NCI-H2081 treated with DMSO at 0.1 percent for 48 hours (cell line): Measurements from ENCODE around the gene TLL2.
"Not testable (repeated sequence)": the region's sequence is repeated elsewhere in the genome, so short reads cannot be mapped to it uniquely, and the experiment has no call there.

ENCODE experiments used
- DNase-seq: peaks from one replicate; lab custom pipeline; 2025; lab: John Stamatoyannopoulos, UW

Gene TLL2

DNA sequence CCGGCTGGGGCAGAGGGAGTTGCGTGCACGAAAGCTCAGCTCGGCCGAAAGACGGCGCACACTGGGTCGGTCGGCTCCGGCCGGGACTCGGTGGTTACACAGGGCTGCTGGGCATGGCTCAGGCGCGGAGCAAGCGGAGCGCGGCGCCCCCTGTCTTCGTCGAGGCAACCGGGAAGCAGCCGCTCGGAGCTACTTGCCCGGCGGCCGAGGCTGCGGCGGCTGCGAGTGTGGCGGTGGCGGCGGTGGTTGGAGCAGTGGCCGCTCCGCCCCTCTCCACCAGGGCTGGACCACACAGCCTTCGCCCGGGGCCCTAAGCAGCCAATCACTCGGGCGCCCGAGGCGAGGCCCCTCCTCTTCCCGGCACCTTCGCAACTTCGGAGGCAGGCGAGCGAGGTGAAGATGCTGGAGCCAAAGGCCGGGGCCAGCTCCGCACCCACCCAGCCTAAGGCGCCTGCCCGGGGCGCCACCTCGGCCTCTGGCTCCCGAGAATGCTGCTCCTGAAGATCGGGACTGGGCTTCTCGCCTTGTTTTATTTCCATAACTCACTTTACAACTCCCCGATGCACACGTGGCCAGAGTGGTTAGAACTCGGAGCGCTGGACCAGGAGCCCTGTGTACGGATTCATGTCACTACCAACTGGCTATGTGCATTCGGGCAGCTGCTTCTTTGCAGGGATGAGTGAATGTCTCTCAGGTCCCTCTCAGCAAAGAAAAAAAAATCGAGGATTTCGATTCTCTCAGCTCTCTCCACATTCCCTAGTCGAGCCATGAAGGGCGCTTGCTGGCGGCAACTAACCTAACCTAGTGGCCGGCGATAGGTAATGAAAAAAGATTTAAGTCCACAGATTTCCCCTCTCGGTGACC, at the start of gene TLL2:
Gene TLL2 (minus strand): TSS at position 229 of the 864 bp plus-strand sequence. CDS start 241 bp downstream, outside the sequence.
- no peak for DNase-seq

DNA sequence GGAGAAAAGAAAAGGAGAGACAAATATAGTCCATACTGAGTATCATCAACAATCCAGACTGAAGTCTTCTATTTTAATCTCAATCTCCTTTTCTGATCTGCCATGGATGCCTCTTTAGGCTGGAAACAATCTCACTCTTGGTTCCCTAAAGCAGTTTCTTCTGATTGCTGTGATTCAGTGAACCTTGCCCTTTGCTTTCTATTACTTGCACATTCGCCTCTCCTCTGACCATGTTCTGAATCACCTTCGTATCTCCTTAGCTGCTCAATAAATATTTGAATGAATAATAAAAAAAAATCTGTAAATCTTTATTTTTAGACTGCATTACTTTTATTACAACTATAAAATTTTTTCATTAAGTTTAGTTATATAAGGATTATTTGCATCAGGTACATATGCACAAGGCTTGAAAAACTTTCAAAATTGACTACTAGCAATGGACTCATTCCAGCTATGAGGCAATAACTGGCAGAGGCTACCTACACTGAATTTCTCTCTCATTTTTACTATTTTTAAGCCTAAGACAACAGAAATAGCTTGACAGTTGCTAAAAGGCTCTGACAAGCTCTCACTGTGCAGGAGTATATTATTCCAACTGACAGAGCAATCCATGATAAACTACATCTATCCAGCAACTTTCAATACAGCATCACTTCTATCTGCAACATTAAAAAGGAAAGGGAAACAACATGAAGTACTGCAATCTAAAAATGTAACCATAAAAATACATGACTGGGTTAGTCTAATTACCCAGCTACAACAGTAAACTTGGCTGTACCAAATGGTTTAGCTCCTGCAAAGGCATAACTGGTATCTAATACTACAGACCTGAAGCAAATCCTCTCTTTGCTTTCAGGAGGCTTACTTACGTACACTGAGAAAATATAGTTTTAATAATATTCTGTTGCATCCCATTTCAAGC, 47.5 kb upstream of the TLL2 start:
- no peak for DNase-seq

DNA sequence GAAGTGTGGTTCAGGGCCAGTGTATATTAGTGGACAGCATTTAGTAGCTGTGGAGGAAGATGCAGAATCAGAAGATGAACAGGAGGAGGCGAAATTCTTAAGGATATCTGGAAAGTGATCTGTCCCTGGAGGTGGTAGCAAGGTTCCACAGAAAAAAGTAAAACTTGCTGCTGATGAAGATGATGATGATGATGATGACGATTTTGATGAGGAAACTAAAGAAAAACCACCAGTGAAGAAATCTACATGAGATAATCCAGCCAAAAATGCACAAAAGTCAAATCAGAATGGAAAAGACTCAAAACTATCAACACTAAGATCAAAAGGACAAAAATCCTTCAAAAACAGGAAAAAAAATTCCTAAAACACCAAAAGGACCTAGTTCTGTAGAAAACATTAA, 46.8 kb upstream of the TLL2 start:
- DNase-seq: no peak

DNA sequence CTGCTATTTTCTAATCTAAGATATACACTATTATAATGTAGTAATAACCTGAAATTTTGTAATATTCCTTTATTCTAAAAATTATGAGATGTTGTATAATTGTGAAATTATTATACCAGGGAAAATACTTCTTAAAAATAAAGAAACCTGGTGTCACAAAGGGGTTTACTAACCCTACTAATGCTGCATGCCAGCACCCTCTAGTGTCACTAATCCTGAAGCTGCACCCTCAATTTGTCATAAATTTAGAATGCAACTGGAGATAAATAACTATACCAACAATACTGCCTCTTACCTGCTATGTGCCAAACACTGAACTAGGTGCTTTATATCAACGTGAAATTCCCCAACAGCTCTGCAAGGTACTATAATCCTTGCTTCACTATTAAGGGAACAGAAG, 42.3 kb upstream of the TLL2 start:
- DNase-seq: no peak

DNA sequence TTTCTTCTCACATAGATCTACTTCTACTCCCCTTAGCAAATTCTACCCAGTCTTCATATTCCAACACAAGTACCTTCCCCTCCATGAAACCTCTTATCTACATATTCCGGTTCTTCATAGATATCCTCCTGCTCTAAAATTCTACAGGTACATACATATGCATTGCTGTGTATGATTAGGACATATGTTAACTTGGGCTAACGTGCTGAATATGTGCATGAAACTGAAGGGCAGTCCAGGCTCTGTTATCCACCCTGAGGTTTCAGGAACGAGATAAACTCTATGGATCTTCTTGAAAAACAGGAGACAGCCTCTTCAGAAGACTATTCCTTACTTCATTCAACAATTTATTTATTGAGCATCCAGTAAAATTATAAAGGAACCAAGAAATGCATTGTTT, 41.6 kb upstream of the TLL2 start:
- no peak for DNase-seq

DNA sequence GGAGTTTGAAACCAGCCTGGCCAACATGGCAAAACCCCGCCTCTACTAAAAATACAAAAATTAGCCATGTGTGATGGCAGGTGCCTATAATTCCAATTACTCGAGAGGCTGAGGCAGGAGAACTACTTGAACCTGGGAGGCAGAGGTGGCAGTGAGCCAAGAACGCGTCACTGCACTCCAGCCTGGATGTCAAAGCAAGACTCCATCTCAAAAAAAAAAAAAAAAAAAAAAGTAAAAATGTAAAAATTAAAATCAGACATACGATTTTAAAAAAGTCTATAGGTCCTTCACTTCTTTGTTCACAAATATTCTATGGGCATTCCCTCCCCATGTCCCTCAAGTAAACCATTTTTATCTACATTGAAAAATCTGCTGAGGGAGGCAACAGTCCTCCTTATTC, 34.9 kb upstream of the TLL2 start:
- no peak for DNase-seq

DNA sequence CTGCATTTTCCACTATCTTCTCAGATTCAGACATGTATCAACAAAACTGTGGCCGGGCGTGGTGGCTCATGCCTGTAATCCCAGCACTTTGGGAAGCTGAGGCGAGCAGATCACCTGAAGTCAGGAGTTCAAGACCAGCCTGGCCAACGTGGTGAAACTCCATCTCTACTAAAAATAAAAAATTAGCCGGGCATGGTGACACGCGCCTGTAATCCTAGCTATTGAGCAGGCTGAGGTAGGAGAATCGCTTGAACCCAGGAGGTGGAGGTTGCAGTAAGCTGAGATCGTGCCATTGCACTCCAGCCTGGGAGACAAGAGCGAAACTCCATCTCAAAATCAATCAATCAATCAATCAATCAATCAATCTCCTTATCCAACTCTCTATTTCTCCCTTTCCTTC, 31.8 kb upstream of the TLL2 start:
- DNase-seq: not testable (repeated sequence)

DNA sequence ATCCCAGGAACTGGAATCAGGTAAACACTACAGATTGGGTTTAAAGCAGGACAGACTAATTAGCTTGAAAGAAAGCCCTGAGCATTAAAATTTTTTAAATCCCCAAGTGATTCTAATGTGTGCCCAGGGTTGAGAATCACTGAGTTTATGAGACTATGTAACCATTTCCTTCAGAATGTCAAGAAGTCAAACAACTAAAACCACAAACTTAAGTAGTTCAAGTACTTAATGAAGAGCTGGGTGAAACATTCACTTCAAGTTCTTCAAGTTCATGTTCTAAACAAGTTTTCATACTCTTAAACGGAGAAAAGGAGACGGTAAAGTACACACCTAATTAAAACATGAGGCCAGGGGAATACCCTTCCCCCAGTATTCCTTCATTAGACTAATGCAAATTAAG, 28.2 kb upstream of the TLL2 start:
- DNase-seq: no peak

DNA sequence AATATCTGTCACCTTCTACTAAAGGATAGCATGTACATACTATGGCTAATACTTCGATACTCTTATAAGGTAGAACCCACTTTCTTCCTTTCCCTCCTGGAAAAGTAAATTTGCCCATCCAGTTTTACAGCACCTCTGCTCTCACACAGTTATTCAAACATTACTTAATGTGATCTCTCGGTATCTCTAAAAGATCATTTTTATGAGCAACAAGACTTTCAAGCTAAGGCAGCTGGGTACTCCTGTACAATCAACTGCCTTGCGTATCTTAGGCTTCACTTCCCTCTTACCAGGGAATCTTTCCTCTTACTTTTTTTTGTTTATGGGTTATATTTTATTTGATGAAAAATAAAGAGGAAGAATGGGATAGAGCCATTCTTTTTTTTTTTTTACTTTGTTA, 26.5 kb upstream of the TLL2 start:
- no peak for DNase-seq

DNA sequence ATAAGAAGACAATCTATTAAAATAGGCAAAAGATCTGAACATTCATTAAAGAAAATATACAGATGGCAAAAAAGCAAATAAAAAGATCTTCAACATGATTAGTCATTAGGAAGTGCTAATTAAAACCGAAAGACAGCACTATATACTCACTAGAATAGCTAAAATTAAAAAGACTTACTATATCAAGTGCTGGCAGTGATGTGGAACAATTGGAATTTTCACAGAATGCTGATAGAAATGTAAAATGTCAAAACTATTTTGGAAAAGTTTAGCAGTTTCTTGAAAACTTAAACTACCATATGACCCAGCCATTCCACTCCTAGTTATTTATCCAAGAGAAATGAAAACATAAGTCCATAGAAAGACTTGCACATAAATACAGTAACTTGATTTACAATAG, 25.0 kb upstream of the TLL2 start:
- DNase-seq: no peak

DNA sequence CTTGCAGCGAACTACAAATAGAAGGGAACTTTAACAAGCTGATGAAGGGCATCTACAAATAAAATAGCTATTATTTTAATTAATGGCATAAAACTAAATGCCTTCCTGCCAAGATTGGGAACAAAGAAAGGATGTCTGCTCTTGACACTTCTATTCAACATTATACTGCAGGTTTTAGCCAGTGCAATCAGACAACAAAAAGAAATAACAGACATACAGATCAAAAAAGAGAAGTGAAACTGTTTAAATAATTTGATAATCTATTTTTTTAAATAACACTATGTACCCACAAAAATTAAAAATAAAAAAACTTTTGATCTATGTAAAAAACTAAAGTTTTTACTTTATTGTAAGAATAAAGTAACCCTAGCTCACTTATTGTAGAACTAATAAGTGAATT, 22.4 kb upstream of the TLL2 start:
- no peak for DNase-seq

DNA sequence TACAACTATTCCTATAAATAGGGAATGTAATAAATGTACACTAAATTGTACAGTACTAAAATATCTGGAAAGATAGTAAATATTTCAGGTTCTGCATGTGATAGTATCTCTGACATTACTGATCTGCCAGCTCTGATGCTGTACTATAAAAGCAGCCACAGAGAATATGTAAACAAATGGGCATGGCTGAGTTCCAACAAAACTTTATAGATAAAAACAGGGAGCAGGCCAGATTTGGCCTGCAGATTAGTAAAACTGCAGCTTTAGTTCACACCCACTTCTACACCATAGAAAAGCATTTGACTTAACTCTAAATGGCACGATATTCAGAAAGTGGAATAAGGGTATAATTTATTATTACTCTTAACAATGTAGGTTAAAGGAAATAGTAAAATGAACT, 18.8 kb upstream of the TLL2 start:
- no peak for DNase-seq

DNA sequence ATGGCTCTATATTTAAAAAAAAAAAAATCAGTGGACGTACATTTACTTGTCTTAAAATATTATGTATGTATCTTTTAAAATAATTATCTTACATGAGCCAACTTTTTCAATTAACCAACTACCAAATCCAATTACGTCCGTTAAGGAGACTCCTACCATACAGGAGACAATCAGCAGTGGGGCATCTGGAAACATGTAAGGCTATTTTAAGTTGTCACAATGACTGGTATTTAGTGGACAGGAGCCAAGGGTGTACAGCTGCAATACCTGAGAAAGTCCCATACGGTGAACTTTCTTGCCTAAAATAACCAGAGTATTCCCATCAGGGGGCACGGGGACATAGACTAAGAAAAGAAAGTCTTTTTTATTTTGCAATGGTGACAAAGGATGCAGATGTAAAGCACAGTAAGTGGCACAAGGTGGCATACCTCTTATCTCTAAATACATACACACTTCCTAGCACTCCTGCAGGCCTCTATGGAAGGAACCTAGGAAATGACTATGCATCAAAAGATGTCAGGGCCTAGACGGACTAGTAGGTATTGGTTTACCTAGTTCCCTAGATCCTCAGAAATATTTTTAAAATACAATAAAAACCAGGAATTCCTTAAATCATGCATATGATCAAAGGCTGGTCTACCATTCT, 16.0 kb upstream of the TLL2 start:
- no peak for DNase-seq

DNA sequence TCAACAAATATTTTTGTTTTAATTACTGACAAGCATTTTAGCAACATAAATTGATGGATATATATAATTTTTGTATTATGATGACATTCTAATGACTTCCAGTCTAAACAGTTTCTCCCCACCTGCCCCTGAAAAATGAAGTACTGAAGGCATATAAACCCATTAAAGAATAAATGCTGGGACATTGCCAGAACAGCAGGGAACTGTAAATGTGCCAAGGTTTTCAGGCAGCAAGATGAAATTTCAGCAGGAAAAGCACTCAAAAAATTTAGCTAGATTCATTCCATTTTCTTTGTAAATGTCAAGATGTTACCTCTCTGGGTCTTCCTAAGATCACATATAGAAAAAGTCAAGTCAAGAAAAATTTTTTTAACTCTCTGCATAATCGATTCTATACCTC, 11.0 kb upstream of the TLL2 start:
- no peak for DNase-seq

DNA sequence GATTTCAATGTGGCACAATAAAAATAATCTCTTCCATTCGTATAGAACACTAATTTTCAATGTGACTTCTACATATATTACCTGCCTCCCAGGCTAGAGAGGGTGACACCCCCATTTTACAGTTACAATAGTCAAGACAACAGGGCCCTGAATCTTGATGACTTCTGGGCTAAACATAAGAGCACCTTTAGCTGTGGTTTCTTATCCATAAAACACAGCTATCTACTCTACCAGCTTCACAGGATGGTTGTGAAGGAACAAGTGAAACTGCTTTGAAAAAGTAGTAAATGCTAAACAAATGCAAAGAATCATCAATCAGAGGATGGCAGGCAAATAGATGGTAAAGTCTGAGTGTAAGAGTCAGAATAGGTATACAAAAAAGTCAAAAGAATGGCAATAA, 3.6 kb upstream of the TLL2 start:
- no peak for DNase-seq

DNA sequence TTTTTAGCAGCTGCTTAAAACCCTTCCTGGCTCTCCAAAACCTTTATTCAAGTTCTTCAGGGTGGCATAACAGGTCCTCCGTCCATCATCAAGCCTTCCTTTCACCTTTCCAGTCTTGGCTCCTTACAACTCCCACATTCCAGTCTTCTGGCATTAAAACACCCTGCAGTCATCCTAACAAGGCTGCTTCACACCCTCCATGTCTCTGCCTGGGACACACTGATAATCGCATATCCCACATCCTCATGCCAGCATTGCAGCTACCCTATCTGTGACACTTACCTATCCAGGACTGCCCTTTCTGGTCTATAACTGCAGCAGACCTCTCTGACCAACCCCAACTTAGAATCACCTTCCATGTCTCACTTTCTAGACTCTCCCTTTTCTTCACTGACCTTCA, 2.6 kb upstream of the TLL2 start:
- DNase-seq: no peak

DNA sequence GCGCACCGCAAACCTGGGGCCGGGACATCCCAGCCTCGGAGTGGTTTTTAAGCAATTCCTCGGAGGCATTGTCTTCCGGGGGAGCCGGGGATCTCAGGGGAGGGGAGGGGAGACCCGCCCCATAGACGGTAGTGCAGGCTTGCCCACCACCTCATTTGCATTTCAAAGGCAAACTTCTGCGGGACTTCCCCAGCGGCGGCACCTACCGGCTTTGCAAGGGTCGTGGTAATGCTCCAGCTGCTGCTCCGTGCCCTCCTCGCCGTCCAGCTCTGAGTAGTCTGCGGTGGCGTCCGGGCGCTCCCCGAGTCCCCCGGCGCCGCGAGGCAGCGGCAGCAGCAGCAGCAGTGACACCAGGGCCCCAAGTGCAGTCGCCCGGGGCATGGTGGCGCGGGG, 425 bp downstream of the TLL2 start:
- no peak for DNase-seq

DNA sequence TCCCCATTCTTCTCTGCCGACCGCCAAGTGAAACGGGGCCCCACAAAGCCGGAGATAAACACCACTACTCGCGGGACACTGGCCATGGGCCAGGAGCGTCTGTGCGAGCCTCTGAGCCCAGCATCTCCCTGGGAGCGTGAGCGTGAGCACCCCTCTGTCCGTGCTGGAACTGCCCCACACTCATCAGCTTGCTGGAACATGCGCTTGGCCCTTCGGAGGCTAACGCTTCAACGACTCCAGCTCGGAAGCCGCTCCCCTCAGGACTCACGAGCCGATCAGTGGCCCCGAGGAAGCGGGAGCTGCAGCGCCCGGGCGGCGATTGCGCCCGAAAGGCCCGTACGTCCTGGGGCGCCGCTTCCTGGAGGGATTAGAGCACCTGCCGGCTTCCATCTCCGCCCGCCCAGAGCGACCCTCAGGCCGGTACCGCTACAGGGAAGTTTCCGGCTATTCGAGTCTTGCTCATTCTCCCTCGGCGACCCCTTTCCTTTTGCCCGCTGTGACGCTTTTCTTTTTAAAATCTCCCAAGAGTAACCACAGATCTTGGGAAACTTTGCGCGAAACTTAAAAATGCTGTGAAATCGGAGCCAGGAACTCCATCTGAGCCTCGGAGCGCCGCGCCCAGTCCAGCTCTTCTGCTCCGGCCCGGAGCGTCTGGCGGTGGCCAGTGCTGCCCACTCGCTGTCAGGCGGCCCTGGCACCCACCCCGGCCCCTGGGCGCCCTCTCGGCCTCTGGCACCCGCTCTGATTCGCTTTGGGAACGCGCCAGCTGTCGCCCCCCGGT, 1.0 kb downstream of the TLL2 start:
- no peak for DNase-seq

DNA sequence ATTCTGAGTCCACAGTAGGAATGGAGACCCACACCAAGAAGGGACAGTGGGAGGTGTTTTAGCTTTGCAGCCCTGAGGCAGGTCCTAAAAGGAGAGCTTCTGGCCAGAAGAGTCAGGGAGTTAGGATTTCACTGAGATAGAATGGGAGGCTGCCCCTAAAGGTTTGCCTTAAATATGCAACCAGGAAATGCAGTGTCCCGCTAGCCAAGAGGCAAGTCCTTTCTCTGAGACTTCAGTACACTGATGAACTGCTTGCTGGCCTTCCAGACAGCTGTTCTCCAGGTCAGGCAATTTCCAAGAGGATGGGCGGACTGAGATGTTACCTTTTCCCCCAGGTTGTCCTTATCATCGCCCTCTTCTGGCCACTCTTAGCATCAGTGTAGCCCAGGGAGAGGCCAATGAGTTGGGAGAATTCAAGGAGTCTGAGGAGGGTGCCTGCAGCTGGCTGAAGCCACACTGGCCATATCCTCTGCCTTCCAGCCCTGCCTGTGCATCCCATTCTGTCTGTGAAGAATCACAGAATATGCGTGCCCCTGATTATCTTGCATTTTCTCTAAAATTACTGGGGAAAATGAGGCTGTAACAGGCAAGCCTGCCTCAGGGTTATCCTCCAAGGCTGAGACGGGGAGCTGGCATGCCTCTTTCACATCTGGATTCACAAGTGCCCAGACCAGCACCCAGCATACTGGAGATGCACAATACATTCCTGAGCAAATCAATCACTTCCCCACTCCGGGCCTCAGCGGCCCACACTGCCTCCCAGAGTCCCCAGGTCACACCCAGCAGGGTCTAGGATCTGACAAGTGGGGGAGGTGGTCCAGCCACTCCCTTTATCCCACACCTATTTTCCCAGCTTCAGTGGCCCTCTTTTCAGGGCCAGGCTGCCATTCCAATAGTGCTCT, 2.4 kb downstream of the TLL2 start:
- DNase-seq: no peak

DNA sequence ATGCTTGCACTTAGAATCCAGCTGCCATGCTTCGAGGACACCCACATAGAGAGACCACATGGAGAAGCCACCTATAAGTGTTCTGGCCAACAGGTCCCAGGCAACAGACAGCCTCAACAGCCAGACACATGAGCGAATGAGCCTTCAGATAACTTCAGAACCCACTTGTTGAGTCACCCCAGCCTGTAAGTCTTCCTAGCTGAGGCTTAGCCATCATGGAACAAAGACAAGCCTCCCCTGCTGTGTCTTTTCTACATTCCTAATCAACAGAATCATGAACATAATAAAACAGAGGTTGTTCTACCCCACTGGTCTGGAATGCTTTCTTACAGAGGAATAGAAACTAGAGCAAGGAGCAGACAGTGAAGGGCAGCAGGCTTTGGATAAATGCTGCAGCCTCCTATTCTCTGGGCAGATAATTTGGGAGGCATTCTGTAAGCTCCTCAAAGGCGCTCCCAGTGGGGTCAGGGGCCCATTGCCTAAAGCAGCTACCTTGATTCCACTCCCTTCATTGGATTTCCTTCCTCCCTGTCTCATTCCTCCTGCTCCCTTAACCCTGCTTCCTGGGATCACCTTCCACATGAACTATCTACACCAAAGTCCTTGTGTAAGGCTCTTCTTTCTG, 4.6 kb downstream of the TLL2 start:
- no peak for DNase-seq
